Measurements from ENCODE around the gene ARVCF. TPM values are rescaled to one million over a fixed set of nuclear protein-coding genes. Genes with fewer than 3 reads are reported as not detected.

Gene ARVCF
- total RNA-seq, 3 donors from 2014 or later, result 13.0 to 51.2 (median 44.2) TPM

DNA sequence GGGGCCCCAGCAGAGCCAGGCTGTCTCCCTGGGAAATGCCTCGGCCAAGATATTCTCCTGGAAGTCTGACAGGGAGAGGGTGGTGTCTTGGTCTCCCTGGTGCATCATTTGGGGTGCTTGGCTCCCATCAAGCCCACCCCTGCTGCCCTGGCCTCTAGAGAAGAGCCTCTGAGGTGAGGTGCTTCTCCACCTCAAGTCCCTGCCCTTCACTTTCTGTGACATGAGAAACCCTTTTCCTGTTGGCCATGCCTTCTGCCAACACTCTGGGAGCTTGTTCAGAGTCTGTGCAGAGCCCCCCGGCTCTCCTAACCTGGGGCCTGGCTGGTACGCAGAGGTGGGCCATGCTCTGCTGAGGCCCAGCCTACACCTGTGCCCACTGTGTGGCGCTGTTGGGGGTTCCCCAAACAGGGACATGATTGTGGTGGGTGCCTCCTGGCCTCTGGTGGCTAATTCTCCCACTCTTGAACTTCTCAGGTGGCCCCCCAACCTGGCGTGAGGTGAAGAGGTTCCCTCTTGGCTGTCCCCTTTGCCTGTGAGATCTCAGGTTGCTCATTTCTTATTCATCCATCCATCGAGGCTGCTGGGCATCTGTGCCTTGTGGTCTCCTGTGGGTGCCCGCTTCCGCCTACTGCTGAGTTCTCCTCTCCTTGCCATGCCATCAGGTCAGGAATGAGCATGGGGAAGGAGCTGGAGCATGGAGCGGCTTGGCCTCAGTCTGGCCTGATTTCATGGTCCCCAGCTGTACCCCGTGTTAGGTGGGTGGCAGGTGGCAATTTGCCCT, 44.3 kb upstream of the ARVCF start:
- Histone ChIP-seq H3K4me3 (no peak overlapping the region), H3K9me3 (no peaks in the 10 kb centered on the region), H3K27ac (no peak overlapping the region), H3K27me3 (no peaks in the 10 kb centered on the region), H3K4me1 (no peaks in the 10 kb centered on the region), H3K36me3 (no peaks in the 10 kb centered on the region)
- DNase-seq (ENCODE audit: low spot score in 2 of 2), result no peak
- intact Hi-C loops (cut with DNase I; ENCODE audit: low total_unique reads), result loop anchor here (5.0 kb wide), 1 partner anchor 906 kb away; the partner anchor contains the start of gene AIFM3
- TF ChIP-seq CTCF (IDR thresholded peaks at IDR 0.05) (no peak), POLR2A (IDR thresholded peaks at IDR 0.05) (no peak), POLR2AphosphoS5 (IDR thresholded peaks at IDR 0.05) (no peak)

GRCh38 chr22:20058989-20059770, 42.6 kb upstream of the ARVCF start:
- no peaks in the 10 kb centered on the region for H3K9me3 ChIP-seq
- H3K36me3 ChIP-seq, result no peaks in the 10 kb centered on the region
- intact Hi-C loops (cut with DNase I; ENCODE audit: low total_unique reads), result no loop called here
- no peak overlapping the region for H3K27ac ChIP-seq
- DNase-seq (ENCODE audit: low spot score in 2 of 2), result no peak
- TF ChIP-seq POLR2AphosphoS5 (IDR thresholded peaks at IDR 0.05), result no peak
- no peaks in the 10 kb centered on the region for H3K4me1 ChIP-seq
- H3K27me3 ChIP-seq, result no peaks in the 10 kb centered on the region
- no peak overlapping the region for H3K4me3 ChIP-seq

- no peak for DNase-seq (ENCODE audit: low spot score in 2 of 2)
- Histone ChIP-seq H3K27me3 (no peaks in the 10 kb centered on the region), H3K4me1 (no peaks in the 10 kb centered on the region), H3K9me3 (no peaks in the 10 kb centered on the region), H3K36me3 (no peaks in the 10 kb centered on the region), H3K27ac (no peak overlapping the region), H3K4me3 (no peak overlapping the region)
- intact Hi-C loops (cut with DNase I; ENCODE audit: low total_unique reads), result no loop called here
- no peak for TF ChIP-seq CTCF (IDR thresholded peaks at IDR 0.05)
- TF ChIP-seq POLR2A (IDR thresholded peaks at IDR 0.05), result no peak
- TF ChIP-seq POLR2AphosphoS5 (IDR thresholded peaks at IDR 0.05), result no peak
These were observed 41.1 kb upstream of the ARVCF start for GRCh38 chr22:20057596-20058268.

- Histone ChIP-seq H3K4me1 (no peaks in the 10 kb centered on the region), H3K4me3 (no peak overlapping the region), H3K9me3 (no peaks in the 10 kb centered on the region), H3K27me3 (no peaks in the 10 kb centered on the region), H3K27ac (no peak overlapping the region), H3K36me3 (no peaks in the 10 kb centered on the region)
- intact Hi-C loops (cut with DNase I; ENCODE audit: low total_unique reads), result no loop called here
- TF ChIP-seq CTCF (IDR thresholded peaks at IDR 0.05) (no peak), POLR2AphosphoS5 (IDR thresholded peaks at IDR 0.05) (no peak), POLR2A (IDR thresholded peaks at IDR 0.05) (no peak)
- no peak for DNase-seq (ENCODE audit: low spot score in 2 of 2)
These were observed 40.2 kb upstream of the ARVCF start for GRCh38 chr22:20056696-20057386.

- Histone ChIP-seq H3K9me3 (no peaks in the 10 kb centered on the region), H3K27ac (no peak overlapping the region), H3K4me3 (no peak overlapping the region), H3K4me1 (no peaks in the 10 kb centered on the region), H3K27me3 (no peaks in the 10 kb centered on the region), H3K36me3 (no peaks in the 10 kb centered on the region)
- intact Hi-C loops (cut with DNase I; ENCODE audit: low total_unique reads), result no loop called here
- TF ChIP-seq POLR2A (IDR thresholded peaks at IDR 0.05) (no peak), CTCF (IDR thresholded peaks at IDR 0.05) (no peak)
- DNase-seq (ENCODE audit: low spot score in 2 of 2), result no peak
These were observed 39.5 kb upstream of the ARVCF start for GRCh38 chr22:20056161-20056560.
